Activated CD8-positive, alpha-beta memory T cell treated with anti-CD3 and anti-CD28 coated beads, Interleukin-2, amount 50 U/mL, for 4 hours (primary cell): ENCODE measurements around the gene SPATA9.
A peak's percentile ranks its signal among the peaks of the same experiment; 100 is the strongest.

Experiments
- DNase-seq: peaks from one replicate; pipeline ENCODE4 v3.0.0-alpha.2; 2020

Gene SPATA9, protein sequence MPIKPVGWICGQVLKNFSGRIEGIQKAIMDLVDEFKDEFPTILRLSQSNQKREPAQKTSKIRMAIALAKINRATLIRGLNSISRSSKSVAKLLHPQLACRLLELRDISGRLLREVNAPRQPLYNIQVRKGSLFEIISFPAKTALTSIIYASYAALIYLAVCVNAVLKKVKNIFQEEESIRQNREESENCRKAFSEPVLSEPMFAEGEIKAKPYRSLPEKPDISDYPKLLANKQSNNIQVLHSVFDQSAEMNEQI

DNA sequence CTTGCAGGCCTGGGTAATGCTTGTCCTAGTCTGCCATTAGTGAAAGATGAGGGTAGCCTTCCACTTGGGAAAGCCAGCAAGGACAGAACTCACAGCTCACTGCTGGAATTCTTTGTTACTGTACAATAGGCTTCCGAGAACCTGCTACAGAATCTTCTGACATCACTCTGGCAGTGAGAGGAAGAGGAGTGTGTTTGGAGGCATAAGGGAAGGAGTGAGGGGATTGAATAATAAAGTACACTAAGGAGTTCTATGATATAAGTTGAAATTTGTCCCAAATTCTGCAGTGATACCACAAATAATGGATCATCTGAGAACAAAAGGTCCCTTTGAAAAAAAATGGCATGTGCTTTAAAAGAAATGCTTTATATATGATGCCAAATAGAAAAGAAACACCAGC, at the start of gene SPATA9:
Gene SPATA9, minus strand, starts transcription at position 101 of the 400 bp plus-strand sequence. CDS start 137 bp downstream, outside the sequence.
- no peak for DNase-seq

DNA sequence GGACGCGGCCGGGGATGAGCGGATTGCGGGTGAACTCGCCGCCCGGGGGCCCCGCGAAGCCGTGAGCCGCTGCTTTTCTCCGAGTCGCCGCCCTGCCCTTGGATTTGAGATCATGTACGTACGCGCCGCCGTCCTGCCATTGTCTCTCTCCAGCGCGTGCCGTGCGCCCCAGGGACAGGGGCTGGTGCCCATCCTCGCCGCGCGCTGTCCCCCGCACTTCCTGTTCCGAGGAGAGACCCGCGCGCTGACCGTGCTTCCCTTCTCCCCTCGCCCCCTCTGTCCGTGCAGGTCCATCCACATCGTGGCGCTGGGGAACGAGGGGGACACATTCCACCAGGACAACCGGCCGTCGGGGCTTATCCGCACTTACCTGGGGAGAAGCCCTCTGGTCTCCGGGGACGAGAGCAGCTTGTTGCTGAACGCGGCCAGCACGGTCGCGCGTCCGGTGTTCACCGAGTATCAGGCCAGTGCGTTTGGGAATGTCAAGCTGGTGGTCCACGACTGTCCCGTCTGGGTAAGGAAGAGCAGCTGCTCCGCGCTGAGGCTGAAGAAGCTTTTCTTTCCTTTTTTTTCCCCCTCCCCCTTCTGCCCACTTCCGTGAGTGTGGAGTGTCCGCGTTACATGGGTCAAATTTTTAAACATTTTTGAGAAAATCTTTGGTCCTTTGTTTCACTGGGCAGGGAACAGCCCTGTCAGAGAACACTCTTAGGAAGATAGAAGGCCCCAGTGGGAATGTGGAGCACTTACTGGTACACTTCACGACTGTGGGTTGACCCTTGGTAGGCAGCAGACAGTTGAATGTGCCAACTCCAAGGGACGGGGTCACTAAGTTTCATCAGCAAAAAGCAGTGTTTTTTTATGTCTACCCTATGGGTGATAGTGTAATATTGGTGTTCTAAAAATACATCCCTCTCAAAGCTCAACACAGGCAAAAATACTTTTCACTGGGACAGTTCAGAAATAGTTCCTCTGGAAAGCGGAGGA, 49.1 kb upstream of the SPATA9 start:
- peak; percentile 20 for DNase-seq

DNA sequence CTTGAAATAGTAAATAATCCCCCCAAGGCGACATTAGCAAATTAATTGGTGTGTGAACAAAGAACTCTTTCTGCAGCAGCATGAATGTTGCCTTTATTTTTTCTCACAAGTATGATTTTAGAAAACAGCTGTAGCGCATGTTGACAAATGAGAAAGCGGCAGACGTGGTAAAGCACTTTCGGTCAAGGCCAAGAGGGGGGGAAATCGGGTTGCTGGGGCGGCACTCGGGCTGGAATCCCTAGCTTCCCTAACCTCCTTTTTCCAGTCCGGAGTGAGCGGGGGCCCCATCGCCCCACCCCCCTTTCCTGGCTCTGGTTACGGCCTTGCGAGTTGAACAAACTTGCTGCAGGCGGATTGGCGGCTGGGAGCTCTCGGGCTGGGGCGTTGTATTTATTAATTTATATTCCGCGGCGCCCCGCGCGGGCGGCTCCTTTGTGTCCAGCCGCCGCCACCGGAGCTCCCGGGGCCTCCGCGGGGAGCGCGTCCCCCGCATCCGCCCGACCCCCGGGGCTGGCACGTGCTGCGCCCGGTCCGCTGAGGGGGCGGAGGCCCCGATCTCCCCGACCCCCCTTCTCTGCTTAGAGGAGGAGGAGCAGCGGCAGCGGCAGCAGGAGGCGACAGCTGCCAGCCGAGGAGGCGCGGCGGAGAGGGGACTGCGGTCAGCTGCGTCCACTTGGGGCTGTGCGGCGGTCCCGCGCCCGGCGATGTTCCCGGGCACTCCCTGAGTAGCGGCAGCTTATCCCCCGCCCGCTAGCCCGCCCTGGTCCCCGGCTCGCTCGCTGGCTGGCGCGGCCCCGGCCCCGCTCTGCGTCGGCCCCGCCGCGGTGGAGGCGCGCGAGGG, 48.2 kb upstream of the SPATA9 start, which contains the start of gene RHOBTB3:
Gene RHOBTB3, plus strand, starts transcription at position 607 of the 841 bp plus-strand sequence. CDS start 347 bp downstream, outside the sequence.
- DNase-seq: peak; percentile 46

DNA sequence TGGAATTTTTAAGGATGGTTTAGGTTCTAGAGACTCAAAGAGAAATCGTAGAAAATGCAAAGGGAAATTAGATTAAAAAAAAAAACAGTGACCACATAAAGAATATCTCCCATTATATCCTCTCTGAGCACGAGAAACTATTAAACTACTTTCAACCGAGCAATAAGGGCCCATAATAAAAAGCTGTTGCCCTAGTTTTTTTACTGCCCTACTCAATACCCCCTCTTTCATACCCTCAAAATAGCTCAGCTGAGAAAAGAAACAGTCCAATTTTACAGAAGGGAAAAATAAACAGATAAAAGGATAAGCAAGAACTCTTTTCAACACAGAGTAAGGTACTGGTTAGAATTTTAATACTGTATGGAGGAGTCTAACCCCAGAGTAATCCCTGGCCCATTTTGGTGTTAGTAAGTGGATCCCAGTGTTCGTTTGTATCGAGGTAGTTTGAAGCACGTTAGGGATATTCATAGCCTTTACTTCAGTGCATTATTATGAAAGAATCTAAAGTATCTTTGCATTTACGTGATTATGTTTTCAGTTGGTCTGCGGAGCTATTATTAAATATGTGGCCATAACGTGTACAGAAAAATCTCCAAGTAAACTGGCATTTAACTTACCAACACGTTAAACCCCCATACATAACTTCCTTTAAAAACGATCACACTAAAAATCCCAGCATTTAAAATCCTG, 47.4 kb upstream of the SPATA9 start:
- no peak for DNase-seq

DNA sequence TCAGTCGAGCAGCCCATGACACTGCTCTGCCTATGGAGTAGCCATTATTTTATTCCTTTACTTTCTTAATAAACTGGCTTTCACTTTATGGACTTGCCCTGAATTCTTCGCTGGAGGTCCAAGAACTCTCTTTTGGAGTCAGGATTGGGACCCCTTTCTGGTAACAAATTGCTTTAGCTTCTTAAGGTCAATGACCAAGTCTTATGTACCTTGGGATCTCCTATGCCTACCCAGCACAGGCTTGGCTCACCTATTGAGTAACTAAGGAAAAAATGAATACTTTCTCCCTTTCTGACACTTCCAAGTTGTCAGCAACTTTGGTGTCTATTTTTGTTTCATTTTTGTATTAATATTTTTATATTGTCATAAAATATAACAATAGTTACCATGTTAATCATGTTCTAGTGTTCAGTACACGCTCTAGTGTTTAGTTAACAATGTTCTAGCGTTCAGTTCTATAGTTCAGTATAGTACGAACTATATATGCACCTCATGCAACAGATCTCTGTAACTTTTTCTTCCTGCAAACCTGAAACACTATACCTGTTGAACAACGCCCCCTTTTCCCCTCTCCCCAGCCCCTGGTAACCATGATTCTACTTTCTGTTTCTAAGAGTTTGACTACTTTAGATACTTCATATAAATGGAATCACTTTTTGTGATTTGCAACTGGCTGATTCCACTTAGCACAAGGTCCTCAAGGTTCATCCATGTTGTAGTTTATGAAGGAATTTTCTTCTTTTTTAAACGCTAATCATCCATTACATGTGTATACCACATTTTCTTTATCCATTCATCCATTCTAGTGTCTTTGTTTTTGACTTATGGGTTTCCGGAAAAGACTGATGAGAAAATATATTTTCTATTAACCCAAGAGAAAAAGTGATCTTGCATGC, 46.6 kb upstream of the SPATA9 start:
- no peak for DNase-seq

DNA sequence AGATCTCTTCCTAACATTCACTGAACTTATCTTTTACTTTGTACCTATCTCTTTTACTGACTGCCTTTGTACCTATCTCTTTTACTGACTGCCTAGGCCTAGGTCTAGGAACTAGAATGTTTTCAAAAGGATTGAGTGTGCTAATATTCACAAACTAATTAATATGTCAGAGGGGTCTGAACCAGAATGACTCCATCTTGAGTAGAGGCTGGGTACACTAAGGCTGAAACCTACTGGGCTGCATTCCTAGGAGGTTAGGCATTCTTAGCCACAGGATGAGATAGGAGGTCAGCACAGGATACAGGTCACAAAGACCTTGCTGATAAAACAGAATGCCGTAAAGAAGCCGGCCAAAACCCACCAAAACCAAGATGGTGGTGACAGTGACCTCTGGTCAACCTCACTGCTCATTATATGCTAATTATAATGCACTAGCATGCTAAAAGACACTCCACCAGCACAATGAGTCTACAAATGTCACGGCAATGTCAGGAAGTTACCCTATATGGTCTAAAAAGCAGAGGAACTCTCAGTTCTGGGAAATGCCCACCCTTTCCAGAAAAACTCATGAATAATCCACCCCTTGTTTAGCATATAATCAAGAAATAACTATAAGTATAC, 45.8 kb upstream of the SPATA9 start:
- DNase-seq: no peak

DNA sequence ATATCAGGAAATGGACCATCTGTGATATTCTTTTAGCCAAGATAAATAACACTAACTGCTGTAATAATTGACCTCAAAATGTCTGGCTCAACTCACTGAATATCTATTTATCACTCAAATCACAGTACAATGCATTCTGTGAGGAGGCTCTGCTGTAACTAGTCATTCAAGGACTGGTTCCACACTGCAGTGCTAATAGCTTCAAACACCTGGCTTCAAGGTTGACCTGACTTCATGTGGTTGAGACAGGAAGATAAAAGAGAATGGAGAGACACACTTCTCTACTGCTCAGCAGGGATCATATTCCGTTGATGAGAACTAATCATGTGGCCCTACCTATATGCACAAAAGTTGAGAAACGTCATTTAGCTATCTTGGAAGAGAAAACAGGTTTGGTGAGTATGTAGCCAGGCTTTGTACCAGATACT, 45.0 kb upstream of the SPATA9 start:
- DNase-seq: no peak

DNA sequence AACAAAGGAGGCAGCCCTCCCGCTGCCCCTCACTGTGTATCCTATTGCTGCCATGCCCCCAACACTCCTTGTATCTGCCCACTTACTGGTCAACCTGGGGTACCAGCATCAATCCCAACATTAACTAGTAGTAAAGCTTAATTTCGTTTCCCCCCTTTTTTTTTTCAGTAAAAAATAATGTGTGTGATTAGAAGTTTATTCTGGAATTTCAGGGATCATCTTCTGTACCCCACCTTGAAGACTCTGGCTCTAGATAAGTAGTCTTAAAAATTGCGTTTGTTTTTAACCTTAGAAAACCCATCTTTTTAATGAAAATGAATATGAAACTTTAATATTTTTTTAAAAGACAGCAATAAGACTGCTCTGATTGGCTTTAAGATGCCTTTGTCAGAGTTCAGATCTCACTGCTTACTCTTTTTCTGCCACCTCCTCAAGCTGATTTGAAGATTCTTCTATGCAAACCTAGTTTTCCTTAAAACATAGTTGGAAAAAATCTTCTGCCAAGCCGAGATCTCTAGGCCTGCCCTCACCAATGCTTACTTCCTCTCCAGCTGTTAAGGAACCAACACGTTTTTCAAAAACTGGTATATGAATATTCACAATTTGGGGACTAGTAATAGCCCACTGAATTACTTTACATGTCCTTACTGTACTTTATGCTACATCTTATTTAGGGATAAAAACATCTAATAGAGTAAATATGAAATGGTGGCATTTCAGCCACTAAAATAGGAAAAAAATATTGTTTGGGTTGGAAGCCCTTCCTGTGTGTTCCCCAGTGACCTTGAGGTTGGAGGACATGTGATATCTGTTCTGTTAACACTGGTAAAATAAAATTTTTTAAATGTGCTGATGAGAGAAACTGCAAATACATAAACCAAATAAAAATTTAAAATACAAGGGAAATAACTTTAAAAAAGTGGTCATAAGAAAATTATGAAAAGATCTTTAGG, 44.3 kb upstream of the SPATA9 start:
- no peak for DNase-seq

DNA sequence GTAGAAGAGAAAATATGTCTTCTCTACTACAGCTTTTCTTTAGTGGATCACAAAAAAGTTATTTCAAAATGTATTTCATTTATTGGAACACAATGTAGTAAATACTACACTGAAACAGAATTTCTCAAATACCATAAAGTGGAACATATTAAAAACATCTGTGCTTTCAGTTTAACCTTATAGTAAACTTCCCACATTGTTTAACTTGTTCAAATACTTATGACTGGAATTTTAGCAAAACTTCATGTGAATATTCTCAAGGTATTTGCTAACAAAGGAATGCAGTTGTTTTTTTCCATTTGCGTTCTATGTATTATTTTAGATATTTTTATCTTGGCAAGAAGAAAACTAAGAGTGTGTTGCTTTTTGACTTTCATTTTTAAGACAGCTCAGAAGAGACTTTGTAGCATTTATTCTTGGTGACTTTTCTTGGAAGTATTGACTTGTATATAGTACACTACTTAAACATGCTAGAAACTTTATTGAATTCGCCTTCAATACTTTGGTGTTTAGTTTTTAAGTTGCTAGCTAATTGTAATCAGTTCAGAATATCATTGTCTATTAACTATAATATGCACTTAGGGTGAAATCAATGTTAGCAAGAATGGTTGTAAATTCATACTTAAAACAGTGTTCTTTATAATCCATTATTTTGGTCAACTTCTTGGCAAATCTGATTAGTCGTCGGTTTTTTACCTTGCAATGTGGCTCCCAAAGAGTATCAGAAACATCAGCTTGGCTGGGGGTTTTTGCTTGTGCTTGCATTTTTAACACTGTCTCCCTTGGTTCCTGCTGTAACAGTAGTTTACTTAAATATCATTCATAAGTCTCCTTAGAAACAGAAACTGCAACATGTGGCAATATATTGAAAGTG, 43.4 kb upstream of the SPATA9 start:
- no peak for DNase-seq

DNA sequence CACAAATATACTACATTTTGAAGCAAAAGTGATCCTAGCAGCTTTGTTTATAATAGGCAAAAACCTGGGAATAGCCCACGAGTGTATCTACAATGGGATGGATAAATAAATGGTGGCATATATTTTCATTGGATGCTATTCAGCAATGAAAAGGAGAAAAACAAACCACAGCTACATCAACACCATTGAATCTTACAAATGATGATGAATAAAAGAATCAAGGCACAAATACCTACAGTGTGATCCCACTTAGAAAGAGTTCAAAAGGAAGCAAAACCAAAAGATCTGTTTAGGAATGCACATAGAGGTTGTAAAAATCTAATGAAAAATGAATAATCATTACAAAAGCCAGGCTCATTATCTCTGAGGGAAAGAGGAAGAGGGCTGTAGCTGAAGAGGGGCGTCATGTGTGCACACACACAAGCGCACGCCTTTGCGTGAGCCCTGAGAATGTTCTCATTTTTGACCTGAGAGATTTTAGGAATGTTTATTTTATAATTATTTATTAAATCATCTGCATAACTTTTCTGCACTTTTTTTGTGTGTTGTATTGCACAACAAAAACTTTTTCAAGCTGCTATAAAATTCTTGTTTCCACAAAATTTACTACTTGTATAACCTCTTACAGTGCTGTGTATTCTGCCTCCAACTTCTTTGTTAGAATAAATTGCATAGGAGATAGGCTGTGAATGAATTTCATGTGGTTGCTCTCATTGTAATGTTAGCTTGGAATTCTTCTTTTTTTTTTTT, 42.5 kb upstream of the SPATA9 start:
- no peak for DNase-seq

DNA sequence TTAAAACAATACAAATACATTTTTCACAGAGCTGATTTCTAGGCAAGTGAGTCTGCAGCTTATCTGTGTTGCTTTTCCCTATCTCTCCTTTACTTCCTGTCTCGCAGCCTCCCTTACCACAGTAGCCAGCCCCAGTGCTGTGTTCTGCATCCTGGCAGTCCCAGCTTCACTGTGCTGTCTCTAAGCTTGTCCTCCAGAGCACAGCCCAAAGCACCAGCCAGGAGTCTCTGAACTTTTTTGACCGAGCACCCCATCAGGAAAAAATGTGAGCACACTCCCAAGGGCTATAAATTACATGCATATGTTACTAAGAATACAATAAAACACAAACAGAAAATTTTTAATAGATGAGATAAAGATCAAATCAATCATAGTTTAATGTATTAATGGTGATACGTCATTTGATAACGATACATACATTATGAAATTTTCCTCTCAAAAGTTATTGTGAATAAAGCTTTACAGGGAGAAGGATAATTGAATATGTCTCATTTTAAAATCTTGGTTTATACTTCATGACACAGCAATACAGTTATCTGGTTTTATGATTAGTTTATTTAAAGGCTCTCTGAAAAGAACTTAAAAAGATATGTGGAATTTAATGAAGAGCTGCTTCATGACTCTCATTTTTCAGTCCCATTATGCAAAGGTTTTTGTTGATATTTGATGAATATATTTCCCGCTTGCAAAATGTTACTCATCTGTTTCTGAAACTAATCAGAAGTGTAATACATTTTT, 41.0 kb upstream of the SPATA9 start:
- no peak for DNase-seq

DNA sequence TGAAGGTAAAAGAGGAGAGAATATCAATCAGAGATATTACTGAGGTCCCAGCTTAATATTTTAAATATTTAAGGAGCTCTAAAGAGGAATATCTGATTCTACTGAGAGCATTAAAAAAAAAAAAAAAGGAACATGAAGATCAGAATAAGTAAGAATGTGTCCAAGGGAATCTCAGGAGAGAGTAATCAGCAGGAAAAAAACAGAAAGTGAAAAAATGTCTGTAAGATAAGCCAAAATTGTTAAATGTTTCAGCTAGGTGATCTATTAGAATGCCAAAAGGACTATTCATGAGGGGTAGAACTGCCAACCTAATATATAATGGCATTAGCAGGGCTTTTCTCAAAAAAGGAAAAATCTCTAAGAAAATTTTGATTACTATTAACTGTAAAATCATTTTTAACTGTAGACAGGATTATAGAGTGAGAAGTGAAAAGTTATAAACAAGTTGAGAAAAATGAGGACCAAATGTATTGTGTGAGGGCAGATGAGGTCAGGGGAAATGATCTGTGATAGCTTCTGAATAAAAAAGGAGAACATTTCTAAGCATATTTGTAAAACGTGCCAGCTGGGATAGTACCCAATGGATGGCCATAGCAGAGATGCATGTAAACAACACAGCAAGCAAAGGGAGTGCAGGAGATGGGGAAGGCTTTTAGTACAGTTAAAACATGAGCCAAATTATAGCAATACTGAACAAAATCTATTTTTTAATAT, 38.9 kb upstream of the SPATA9 start:
- DNase-seq: no peak

DNA sequence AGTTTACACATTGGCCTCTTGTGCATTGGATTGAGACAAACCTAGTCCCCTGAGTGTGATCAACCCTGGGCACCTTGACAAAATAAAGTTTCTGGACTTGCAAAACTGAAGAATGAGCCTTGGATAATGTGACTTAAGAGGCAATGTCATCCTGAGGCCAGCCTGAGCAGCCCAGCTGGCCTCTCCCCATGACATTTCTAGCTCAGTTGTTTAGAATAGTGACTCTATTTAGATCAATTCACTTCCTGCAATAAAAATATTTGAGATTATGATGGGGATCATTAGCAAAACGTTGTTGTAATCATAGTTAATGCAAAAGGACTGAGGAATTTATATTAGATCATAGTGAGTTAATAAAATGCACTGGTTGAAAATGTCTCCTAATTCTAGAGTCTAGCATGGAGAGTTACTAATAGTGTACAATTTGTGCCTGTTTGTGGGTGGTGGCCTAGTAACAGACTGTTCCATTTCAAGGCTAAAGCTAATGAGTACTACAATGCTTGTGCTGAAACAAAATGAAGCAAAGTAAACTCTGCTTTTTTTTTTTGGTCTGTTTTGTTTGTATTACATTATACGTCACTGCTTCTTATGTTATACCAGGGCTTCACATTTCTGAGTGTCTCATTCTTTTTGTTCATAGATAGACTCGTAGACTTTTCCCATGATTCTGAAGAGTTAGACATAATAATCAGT, 37.4 kb upstream of the SPATA9 start:
- DNase-seq: no peak

DNA sequence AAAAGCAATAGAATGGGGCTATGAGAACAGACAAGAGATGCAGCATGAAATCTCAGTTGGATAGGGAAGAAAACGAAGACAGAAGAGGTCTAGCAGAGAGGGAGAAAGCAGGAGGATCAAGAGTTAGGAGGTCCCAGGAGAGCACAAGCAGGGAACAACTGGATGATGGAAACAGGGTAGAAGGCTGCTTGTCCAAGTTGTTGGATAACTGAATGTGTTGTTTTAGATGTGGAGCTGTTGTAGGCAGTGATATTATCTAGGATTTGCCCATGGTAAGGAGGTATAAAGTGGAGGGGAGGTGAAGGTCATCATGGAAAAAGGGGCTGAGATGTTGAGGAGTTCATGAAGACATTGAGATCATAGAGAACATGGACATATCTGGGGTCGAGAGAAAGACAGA, 35.9 kb upstream of the SPATA9 start:
- no peak for DNase-seq

DNA sequence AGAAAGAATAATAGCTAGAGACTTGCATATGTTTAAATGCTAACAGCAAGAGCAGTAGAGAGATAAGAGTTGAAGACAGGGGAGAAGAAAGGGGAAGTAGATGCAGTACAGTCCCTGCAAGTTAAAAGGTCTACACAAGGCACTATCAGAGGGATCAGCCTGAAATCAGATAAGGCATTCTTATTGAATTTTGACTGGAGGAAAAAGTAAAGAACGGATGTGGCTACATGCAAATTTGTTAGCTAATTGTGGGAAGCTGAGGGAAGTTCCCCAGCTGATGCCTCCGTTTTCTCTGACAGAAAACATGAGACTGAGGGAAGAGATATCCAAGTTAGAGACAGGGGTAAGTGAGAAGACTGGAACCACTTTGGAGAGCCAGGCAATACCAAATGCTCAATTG, 35.4 kb upstream of the SPATA9 start:
- no peak for DNase-seq

DNA sequence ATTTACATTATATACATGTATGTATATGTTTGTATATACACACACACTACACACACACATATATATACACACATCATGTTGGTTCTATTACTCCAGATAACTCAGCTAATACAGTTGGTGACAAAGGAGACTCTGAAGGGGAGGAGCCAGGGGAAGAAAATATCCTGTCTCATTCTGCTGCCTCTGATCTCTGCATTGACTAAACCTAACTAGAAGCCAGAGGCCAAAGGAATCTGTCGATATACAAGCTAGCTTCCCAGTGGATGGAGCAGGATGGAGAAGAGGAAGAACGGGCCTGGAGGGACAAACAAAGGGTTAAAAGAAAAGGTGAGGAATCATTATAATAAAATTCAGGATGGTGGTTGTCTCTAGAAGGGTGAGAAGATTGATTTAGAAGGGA, 34.6 kb upstream of the SPATA9 start:
- no peak for DNase-seq
